Astrocyte (in vitro differentiated cells and primary cell): ENCODE measurements around the gene NLN.

Source experiments
- EZH2 ChIP-seq: IDR thresholded peaks from 2 replicates; pipeline ENCODE4 v1.6.1; 2012; ENCODE audit warnings: mild to moderate bottlenecking, low read length, inconsistent platforms; ENCODE audit not compliant: insufficient read depth
- TF ChIP-seq, protein P1 (sequence below): IDR thresholded peaks from 2 replicates; pipeline ENCODE4 v1.5.1; 2011; ENCODE audit warnings: low read depth, mild to moderate bottlenecking, inconsistent platforms, low read length, moderate library complexity; ENCODE audit not compliant: insufficient read depth

DNA sequence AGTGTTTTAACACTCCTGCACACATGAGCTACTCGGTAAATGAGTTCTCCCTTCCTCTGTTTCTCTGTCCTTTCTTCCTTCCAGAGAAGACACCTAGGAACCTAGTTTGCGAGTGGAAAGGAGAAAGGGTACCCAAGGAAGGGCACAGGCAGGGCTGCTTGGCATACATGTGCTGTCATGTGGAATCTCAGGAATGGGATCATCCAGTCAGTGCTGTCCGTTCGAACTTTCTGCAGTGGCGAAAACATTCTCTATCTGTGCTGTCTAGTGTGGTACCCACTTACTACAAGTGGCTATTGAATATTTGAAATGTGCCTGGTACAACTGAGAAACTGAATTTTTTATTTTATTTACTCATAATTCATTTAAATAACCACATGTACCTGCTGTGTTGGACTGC lies 28.0 kb downstream of the NLN start:
- TF ChIP-seq, protein P1, sequence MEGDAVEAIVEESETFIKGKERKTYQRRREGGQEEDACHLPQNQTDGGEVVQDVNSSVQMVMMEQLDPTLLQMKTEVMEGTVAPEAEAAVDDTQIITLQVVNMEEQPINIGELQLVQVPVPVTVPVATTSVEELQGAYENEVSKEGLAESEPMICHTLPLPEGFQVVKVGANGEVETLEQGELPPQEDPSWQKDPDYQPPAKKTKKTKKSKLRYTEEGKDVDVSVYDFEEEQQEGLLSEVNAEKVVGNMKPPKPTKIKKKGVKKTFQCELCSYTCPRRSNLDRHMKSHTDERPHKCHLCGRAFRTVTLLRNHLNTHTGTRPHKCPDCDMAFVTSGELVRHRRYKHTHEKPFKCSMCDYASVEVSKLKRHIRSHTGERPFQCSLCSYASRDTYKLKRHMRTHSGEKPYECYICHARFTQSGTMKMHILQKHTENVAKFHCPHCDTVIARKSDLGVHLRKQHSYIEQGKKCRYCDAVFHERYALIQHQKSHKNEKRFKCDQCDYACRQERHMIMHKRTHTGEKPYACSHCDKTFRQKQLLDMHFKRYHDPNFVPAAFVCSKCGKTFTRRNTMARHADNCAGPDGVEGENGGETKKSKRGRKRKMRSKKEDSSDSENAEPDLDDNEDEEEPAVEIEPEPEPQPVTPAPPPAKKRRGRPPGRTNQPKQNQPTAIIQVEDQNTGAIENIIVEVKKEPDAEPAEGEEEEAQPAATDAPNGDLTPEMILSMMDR, result no peak
- TF ChIP-seq EZH2, result no peak
